ENCODE data around the gene RBMS1.

The RBMS1 gene

DNA sequence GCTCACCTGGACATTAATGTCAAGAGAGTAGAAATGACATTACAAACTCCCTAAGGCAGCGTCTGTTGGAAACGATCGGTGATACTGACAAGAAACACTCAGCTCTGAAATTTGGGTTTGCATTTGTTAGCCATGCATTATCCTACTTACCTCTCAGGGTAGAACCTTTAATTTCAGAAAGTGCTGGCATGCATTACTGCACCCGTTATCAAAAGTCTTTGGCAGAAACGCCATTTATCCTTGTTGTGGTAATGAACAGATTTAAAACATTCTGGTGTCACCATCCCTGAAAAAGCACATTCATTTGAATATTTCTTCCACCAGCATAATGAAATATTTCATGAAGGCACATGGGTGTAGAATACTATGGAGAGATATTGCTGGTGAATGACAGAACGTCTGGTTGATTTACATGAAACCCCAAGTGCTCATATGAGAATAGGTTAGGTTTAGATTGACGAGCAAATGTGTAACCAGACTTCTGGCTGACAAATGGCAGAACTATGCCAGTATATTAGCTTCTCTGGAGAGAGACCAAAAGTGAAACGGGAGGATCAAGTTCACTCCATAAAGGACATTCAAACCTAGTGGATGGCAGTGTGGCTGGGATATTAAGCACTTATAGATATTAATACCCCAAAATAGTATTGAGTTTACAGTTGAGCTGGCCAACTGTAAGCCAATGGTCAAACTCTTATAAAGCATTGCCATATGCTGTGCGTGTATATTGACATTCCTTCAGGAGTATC, 240.0 kb downstream of the RBMS1 start:
- ATAC-seq (no peak), DNase-seq (ENCODE audit: low spot score in 2 of 2) (no peak)
- Mint-ChIP-seq H3K4me3 (no peak overlapping the region), H3K36me3 (no peaks in the 10 kb centered on the region), H3K9me3 (no peaks in the 10 kb centered on the region), H3K27ac (no peak overlapping the region), H3K4me1 (no peaks in the 10 kb centered on the region)

- no peak overlapping the region for H3K27ac Mint-ChIP-seq
- DNase-seq (ENCODE audit: low spot score in 2 of 2) (no peak), ATAC-seq (no peak)
- no peaks in the 10 kb centered on the region for H3K36me3 Mint-ChIP-seq
- no peak overlapping the region for H3K4me3 Mint-ChIP-seq
- no peaks in the 10 kb centered on the region for H3K9me3 Mint-ChIP-seq
- no peaks in the 10 kb centered on the region for H3K4me1 Mint-ChIP-seq
These were observed 240.7 kb downstream of the RBMS1 start for GRCh38 chr2:160252900-160253299.

DNA sequence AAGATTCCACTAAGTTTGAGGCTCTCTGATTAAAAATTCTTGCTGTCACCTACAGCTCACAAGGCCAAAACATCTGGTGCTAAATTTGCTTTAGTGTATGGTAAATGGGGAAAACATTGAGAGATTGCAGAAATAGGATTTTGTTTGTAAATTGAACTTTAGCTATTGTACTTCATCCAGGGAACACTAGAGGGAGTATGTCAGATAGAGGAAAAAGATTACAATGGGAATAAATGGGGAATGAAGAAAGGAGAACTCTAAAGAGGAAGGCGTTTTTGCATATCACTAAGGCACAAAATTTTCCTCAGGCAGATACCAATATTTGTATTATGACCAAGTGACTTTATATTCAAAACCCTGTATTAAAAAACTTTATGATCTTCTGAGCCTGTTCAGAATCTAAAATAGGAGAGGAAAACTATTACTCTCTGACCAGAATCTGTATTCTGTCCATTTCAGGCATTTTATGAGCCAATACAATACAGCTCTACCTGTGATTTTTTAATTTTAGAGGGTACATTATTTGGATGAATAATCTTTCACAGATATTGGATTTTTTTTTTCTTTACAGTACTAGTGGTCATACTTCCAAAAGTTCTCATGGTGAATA, 241.2 kb downstream of the RBMS1 start:
- H3K4me3 Mint-ChIP-seq: no peak overlapping the region
- H3K27ac Mint-ChIP-seq: no peak overlapping the region
- DNase-seq (ENCODE audit: low spot score in 2 of 2) (no peak), ATAC-seq (no peak)
- H3K9me3 Mint-ChIP-seq: no peaks in the 10 kb centered on the region
- no peaks in the 10 kb centered on the region for H3K4me1 Mint-ChIP-seq
- no peaks in the 10 kb centered on the region for H3K36me3 Mint-ChIP-seq

- no peaks in the 10 kb centered on the region for H3K36me3 Mint-ChIP-seq
- no peak overlapping the region for H3K4me3 Mint-ChIP-seq
- H3K4me1 Mint-ChIP-seq: no peaks in the 10 kb centered on the region
- no peaks in the 10 kb centered on the region for H3K9me3 Mint-ChIP-seq
- no peak overlapping the region for H3K27ac Mint-ChIP-seq
- ATAC-seq: no peak
- no peak for DNase-seq (ENCODE audit: low spot score in 2 of 2)
These were observed 242.0 kb downstream of the RBMS1 start for GRCh38 chr2:160251569-160251968.

DNA sequence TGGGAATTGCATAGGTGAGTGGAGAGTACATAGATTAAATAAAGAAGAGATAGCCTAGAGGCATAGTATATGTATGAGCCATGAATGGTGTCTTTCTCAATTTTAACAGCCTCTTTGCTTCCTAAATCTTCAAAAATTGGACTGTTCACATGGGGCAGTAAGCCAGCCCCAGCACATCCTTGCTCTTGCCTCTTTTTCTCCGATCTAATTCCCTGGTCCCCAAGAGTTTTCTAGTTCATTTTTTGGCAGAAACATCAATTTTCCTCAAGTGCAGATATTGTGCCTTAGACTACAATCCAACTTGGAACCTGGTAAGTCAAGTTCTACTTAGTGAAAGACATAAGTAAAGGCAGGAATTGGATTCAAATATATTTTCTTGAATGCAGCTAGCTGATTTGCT, 243.7 kb downstream of the RBMS1 start:
- Mint-ChIP-seq H3K27ac (no peak overlapping the region), H3K4me1 (no peaks in the 10 kb centered on the region), H3K4me3 (no peak overlapping the region), H3K36me3 (no peaks in the 10 kb centered on the region), H3K9me3 (no peaks in the 10 kb centered on the region)
- no peak for DNase-seq (ENCODE audit: low spot score in 2 of 2)
- ATAC-seq: no peak

DNA sequence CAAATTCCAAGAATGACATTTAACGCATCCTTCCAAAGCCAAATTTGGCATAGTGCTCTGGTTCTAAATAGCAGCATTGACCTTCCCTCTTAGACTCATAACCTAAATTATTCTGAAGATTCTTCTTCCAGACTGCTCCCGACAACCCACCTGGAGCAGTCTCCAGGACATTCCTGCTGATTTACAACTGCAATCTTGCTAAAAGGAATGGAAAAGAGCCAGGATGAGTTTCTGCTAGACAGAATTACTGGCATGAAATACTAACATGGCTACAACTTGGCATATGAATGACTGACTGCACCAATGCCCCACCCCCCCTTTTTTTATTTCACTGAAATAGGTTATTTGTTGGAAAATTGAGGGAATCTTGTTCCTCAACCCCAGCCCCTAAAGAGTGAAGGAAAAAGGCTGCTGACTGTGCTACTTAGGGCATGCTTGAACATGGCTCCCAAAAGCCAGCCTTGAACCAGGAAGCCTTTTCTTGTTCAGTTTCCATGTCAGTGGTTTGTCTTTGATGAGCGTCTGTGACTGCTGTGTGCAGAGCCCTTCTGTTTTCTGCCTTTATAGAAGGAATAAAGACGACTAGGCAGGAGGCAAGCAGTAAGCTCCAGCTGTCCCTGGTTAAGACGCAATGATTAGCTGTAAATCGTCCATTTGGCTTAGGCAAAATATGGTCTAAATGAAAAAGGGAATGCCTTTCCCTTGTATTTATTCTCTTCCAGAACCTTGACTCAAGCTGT, 246.1 kb downstream of the RBMS1 start:
- H3K36me3 Mint-ChIP-seq: no peaks in the 10 kb centered on the region
- no peak for ATAC-seq

DNA sequence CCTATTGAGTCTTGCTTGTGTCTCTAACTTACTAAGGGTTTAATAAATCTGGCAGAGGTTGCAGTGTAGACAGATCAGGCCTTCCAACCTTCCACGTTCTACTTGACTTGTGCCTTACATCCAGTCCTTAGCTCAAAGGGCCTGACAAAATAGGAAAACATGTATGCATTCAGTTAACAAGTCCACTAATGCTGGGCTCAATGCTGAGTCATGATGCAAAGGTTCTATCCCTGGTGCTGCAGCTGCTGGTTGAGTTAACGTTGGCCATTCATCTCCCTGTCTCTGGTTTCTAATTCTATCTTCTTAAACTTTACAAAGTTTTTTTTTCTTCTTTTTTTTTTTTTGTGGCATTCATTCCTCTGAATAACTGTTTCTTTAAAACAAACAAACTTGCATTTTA, 247.3 kb downstream of the RBMS1 start:
- no peak overlapping the region for H3K27ac Mint-ChIP-seq
- no peaks in the 10 kb centered on the region for H3K36me3 Mint-ChIP-seq
- no peaks in the 10 kb centered on the region for H3K4me1 Mint-ChIP-seq
- ATAC-seq (no peak), DNase-seq (ENCODE audit: low spot score in 2 of 2) (no peak)
- H3K9me3 Mint-ChIP-seq: no peaks in the 10 kb centered on the region
- H3K4me3 Mint-ChIP-seq: no peak overlapping the region

More for the DNA sequence above, 246.1 kb downstream of the RBMS1 start:
- Mint-ChIP-seq H3K9me3 (no peaks in the 10 kb centered on the region), H3K4me3 (no peak overlapping the region), H3K27ac (no peak overlapping the region), H3K4me1 (no peaks in the 10 kb centered on the region)
- DNase-seq (ENCODE audit: low spot score in 2 of 2): no peak

- Mint-ChIP-seq H3K36me3 (no peaks in the 10 kb centered on the region), H3K4me1 (no peaks in the 10 kb centered on the region), H3K4me3 (no peak overlapping the region), H3K9me3 (no peaks in the 10 kb centered on the region), H3K27ac (no peak overlapping the region)
- DNase-seq (ENCODE audit: low spot score in 2 of 2) (no peak), ATAC-seq (no peak)
These were observed 247.9 kb downstream of the RBMS1 start for GRCh38 chr2:160245614-160246155.

GRCh38 chr2:160242893-160243564, 250.6 kb downstream of the RBMS1 start:
- H3K4me1 Mint-ChIP-seq: no peaks in the 10 kb centered on the region
- no peaks in the 10 kb centered on the region for H3K36me3 Mint-ChIP-seq
- no peak for DNase-seq (ENCODE audit: low spot score in 2 of 2)
- H3K4me3 Mint-ChIP-seq: no peak overlapping the region
- no peaks in the 10 kb centered on the region for H3K9me3 Mint-ChIP-seq
- no peak overlapping the region for H3K27ac Mint-ChIP-seq
- no peak for ATAC-seq

GRCh38 chr2:160241251-160242137, 252.1 kb downstream of the RBMS1 start:
- DNase-seq (ENCODE audit: low spot score in 2 of 2) (no peak), ATAC-seq (no peak)
- no peaks in the 10 kb centered on the region for H3K36me3 Mint-ChIP-seq
- no peak overlapping the region for H3K4me3 Mint-ChIP-seq
- H3K9me3 Mint-ChIP-seq: no peaks in the 10 kb centered on the region
- H3K4me1 Mint-ChIP-seq: no peaks in the 10 kb centered on the region
- H3K27ac Mint-ChIP-seq: no peak overlapping the region

- Mint-ChIP-seq H3K4me3 (no peak overlapping the region), H3K9me3 (no peaks in the 10 kb centered on the region), H3K27ac (no peak overlapping the region), H3K36me3 (no peaks in the 10 kb centered on the region), H3K4me1 (no peaks in the 10 kb centered on the region)
- no peak for ATAC-seq
- no peak for DNase-seq (ENCODE audit: low spot score in 2 of 2)
These were observed 254.2 kb downstream of the RBMS1 start for GRCh38 chr2:160239436-160239835.

DNA sequence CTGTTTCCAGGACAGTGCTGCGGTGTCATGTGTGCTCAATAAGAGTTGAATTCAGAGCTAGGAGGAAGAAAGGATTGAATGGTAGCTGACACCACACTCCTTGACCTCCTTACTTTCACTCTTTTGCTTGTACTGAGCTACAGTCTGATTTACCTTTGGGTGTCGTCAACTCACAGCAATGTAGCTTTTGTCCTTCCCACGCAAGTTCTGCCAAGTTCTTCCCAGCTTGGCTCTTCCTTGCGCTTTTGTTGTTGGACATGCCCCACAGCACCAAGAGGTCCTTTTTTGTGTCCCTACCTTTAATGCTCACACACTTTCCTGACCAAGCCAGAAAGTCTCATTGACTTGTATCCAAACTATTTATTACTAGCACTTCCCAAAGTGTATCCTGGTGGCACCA, 255.2 kb downstream of the RBMS1 start:
- ATAC-seq (no peak), DNase-seq (ENCODE audit: low spot score in 2 of 2) (no peak)
- H3K27ac Mint-ChIP-seq: no peak overlapping the region
- no peak overlapping the region for H3K4me3 Mint-ChIP-seq
- H3K36me3 Mint-ChIP-seq: no peaks in the 10 kb centered on the region
- no peaks in the 10 kb centered on the region for H3K4me1 Mint-ChIP-seq
- H3K9me3 Mint-ChIP-seq: no peaks in the 10 kb centered on the region

GRCh38 chr2:160232905-160233475, 260.6 kb downstream of the RBMS1 start:
- Mint-ChIP-seq H3K9me3 (no peaks in the 10 kb centered on the region), H3K36me3 (no peaks in the 10 kb centered on the region), H3K27ac (no peak overlapping the region), H3K4me3 (no peak overlapping the region), H3K4me1 (no peaks in the 10 kb centered on the region)
- no peak for ATAC-seq
- DNase-seq (ENCODE audit: low spot score in 2 of 2): no peak

DNA sequence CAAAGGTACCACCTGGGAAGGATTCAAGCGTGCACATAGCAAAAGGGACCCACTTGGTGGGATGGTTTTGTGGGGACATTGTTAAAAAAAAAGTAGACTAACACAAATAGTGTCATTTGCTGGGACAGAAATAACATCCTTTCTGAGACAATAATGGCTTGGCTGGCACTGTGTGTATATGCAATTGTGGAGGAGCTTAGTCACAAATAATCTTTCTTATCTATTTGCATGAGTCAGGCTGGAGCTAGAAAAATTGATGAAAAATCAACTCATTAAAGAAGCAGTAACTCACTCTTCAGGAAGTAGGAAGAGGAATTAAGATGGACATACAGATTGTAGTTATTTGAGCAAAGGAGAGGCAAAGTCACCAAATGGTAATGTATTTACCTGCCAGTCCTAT, 264.0 kb downstream of the RBMS1 start:
- H3K9me3 Mint-ChIP-seq: no peaks in the 10 kb centered on the region
- no peak overlapping the region for H3K27ac Mint-ChIP-seq
- H3K36me3 Mint-ChIP-seq: no peaks in the 10 kb centered on the region
- no peak overlapping the region for H3K4me3 Mint-ChIP-seq
- DNase-seq (ENCODE audit: low spot score in 2 of 2) (no peak), ATAC-seq (no peak)
- H3K4me1 Mint-ChIP-seq: peaks cover 15% of the 10 kb centered on the region

Data from stimulated activated effector memory CD8-positive, alpha-beta T cell treated with anti-CD3 and anti-CD28 coated beads, Interleukin-12 subunit alpha, Interleukin-12 subunit beta, amount 100 ng/mL, for 72 hours (primary cell).